Mesothelial cell of epicardium (in vitro differentiated cells): ENCODE results near the gene ADAM12. TPM values are rescaled to one million over a fixed set of nuclear protein-coding genes. Genes with fewer than 3 reads are reported as not detected.

Experiments
- DNase-seq, 2 experiments: peaks; one replicate each; pipeline ENCODE4 v3.0.0; 2021; ENCODE audit warnings: low spot score in 2 of 2; ENCODE audit not compliant: unreplicated experiment in 2 of 2
- H3K27ac Mint-ChIP-seq: 2 replicates; pipeline ENCODE4 v1.8.0; 2021; ENCODE audit warnings: mixed read lengths
- H3K27me3 Mint-ChIP-seq: 2 replicates; pipeline ENCODE4 v1.8.0; 2021; ENCODE audit warnings: low read depth, mixed read lengths
- H3K36me3 Mint-ChIP-seq: 2 replicates; pipeline ENCODE4 v1.8.0; 2021; ENCODE audit warnings: mixed read lengths
- H3K4me1 Mint-ChIP-seq: 2 replicates; pipeline ENCODE4 v1.8.0; 2021; ENCODE audit warnings: mixed read lengths
- H3K4me3 Mint-ChIP-seq: 2 replicates; pipeline ENCODE4 v1.8.0; 2021; ENCODE audit warnings: mild to moderate bottlenecking, moderate library complexity, mixed read lengths
- H3K9me3 Mint-ChIP-seq: 2 replicates; pipeline ENCODE4 v1.8.0; 2021; ENCODE audit warnings: mixed read lengths
- total RNA-seq: library from RNA; stranded (reverse); gene quantifications from 3 replicates; pipeline ENCODE4 v1.2.1, GENCODE V29; 2021
- TF ChIP-seq, protein P1 (sequence below): fragments of 200-600 bp; sonication (generic); IDR thresholded peaks from one replicate; pipeline ENCODE4 v1.5.0; 2021; ENCODE audit warnings: antibody characterized with exemption; ENCODE audit not compliant: unreplicated experiment

ADAM12 gene
- total RNA-seq, 1 donor from 2014 or later: 13.3 TPM

DNA sequence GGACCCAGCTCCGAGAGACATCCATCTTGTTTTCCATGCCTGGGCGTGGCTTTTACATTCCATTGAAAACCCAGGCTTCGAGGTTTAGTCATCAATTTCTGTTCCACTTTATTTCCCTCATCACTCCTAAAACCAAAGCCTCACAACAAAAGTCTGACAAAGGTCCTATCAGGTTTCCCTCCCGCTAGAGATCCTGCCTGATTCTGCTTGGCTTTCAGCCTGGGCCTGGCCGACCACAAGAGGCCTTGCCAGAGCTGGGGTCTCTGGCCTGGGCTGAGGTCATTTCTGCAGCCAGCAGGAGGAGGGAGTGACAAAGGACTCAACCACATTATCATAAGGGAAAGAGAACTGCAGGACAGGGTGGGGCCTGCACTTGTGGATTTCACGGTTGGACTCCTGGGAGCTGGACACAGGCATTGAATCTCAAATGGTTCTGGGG lies 324.9 kb downstream of the ADAM12 start:
- Mint-ChIP-seq H3K27ac (no peak overlapping the region), H3K4me1 (peaks cover 15% of the 10 kb centered on the region), H3K27me3 (peaks cover 4% of the 10 kb centered on the region), H3K4me3 (no peak overlapping the region), H3K36me3 (no peaks in the 10 kb centered on the region), H3K9me3 (peaks cover 4% of the 10 kb centered on the region)
- TF ChIP-seq, protein P1, sequence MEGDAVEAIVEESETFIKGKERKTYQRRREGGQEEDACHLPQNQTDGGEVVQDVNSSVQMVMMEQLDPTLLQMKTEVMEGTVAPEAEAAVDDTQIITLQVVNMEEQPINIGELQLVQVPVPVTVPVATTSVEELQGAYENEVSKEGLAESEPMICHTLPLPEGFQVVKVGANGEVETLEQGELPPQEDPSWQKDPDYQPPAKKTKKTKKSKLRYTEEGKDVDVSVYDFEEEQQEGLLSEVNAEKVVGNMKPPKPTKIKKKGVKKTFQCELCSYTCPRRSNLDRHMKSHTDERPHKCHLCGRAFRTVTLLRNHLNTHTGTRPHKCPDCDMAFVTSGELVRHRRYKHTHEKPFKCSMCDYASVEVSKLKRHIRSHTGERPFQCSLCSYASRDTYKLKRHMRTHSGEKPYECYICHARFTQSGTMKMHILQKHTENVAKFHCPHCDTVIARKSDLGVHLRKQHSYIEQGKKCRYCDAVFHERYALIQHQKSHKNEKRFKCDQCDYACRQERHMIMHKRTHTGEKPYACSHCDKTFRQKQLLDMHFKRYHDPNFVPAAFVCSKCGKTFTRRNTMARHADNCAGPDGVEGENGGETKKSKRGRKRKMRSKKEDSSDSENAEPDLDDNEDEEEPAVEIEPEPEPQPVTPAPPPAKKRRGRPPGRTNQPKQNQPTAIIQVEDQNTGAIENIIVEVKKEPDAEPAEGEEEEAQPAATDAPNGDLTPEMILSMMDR: no peak
- no peak for DNase-seq

GRCh38 chr10:126062131-126063032 lies 325.9 kb downstream of the ADAM12 start:
- peaks cover 4% of the 10 kb centered on the region for H3K9me3 Mint-ChIP-seq
- DNase-seq: no peak
- peaks cover 13% of the 10 kb centered on the region for H3K4me1 Mint-ChIP-seq
- no peak overlapping the region for H3K27ac Mint-ChIP-seq
- TF ChIP-seq, protein P1: no peak
- no peak overlapping the region for H3K4me3 Mint-ChIP-seq
- no peaks in the 10 kb centered on the region for H3K36me3 Mint-ChIP-seq
- peaks cover 2% of the 10 kb centered on the region for H3K27me3 Mint-ChIP-seq

GRCh38 chr10:126061526-126061925 lies 326.8 kb downstream of the ADAM12 start:
- H3K4me3 Mint-ChIP-seq: no peak overlapping the region
- no peaks in the 10 kb centered on the region for H3K27me3 Mint-ChIP-seq
- DNase-seq: no peak
- peaks cover 13% of the 10 kb centered on the region for H3K4me1 Mint-ChIP-seq
- peaks cover 4% of the 10 kb centered on the region for H3K9me3 Mint-ChIP-seq
- no peaks in the 10 kb centered on the region for H3K36me3 Mint-ChIP-seq
- no peak overlapping the region for H3K27ac Mint-ChIP-seq
- TF ChIP-seq, protein P1: no peak

- TF ChIP-seq, protein P1: no peak
- peaks cover 7% of the 10 kb centered on the region for H3K9me3 Mint-ChIP-seq
- H3K4me1 Mint-ChIP-seq: peaks cover 13% of the 10 kb centered on the region
- H3K27ac Mint-ChIP-seq: no peak overlapping the region
- no peak for DNase-seq
- no peaks in the 10 kb centered on the region for H3K36me3 Mint-ChIP-seq
- H3K27me3 Mint-ChIP-seq: no peaks in the 10 kb centered on the region
- H3K4me3 Mint-ChIP-seq: no peak overlapping the region
These were observed 327.9 kb downstream of the ADAM12 start for GRCh38 chr10:126060261-126060931.

GRCh38 chr10:126059076-126059826 lies 329.0 kb downstream of the ADAM12 start:
- Mint-ChIP-seq H3K27ac (no peak overlapping the region), H3K9me3 (peaks cover 7% of the 10 kb centered on the region), H3K4me1 (peaks cover 13% of the 10 kb centered on the region), H3K27me3 (peaks cover 4% of the 10 kb centered on the region), H3K4me3 (no peak overlapping the region), H3K36me3 (no peaks in the 10 kb centered on the region)
- DNase-seq: no peak
- TF ChIP-seq, protein P1: no peak
